HepG2 (cell line): ENCODE results near the gene SOWAHA. TPM values are rescaled to one million over a fixed set of nuclear protein-coding genes. Genes with fewer than 3 reads are reported as not detected.

Source experiments
- DR1 ChIP-seq: sonication (generic); formaldehyde crosslinking; IDR thresholded peaks from 2 replicates; pipeline ENCODE4 v1.8.0; 2021; ENCODE audit warnings: mild to moderate bottlenecking, missing genetic modification reagents, inconsistent platforms
- EEA1 ChIP-seq: sonication (generic); formaldehyde crosslinking; IDR thresholded peaks from 2 replicates; pipeline ENCODE4 v1.5.1; 2020; ENCODE audit warnings: mild to moderate bottlenecking, missing genetic modification reagents, borderline replicate concordance
- FOXA3 ChIP-seq: IDR thresholded peaks from 2 replicates; pipeline ENCODE4 v1.6.1; 2016; ENCODE audit warnings: missing genetic modification reagents, missing compliant biosample characterization
- GTF2F1 ChIP-seq: fragments of 150-350 bp; IDR thresholded peaks from 2 replicates; pipeline ENCODE4 v1.6.1; 2014; ENCODE audit warnings: low read length
- IKZF4 ChIP-seq: sonication (generic); formaldehyde crosslinking; IDR thresholded peaks from 2 replicates; pipeline ENCODE4 v1.5.1; 2020; ENCODE audit warnings: borderline replicate concordance, mild to moderate bottlenecking, low read depth, missing genetic modification reagents; ENCODE audit errors: not compliant biosample characterization
- KLF16 ChIP-seq, 2 experiments: sonication (generic) in 1 of 2; formaldehyde crosslinking in 1 of 2; IDR thresholded peaks; 2 replicates each; pipeline versions ENCODE4 v1.6.1 to v1.8.0; 2016 to 2023; ENCODE audit warnings: missing genetic modification reagents in 2 of 2, missing compliant biosample characterization in 1 of 2
- NFE2 ChIP-seq: sonication (generic); formaldehyde crosslinking; IDR thresholded peaks from 2 replicates; pipeline ENCODE4 v1.4.0; 2020; ENCODE audit warnings: missing genetic modification reagents
- PAF1 ChIP-seq: IDR thresholded peaks from 2 replicates; pipeline ENCODE4 v1.6.1; 2016; ENCODE audit warnings: missing genetic modification reagents, missing compliant biosample characterization
- PHF21A ChIP-seq: sonication (generic); formaldehyde crosslinking; IDR thresholded peaks from 2 replicates; pipeline ENCODE4 v1.5.0; 2020; ENCODE audit warnings: mild to moderate bottlenecking, missing genetic modification reagents
- SMAD3 ChIP-seq: sonication (generic); formaldehyde crosslinking; IDR thresholded peaks from 2 replicates; pipeline ENCODE4 v1.4.0; 2020; ENCODE audit warnings: missing genetic modification reagents
- SP2 ChIP-seq: sonication (generic); formaldehyde crosslinking; IDR thresholded peaks from 2 replicates; pipeline ENCODE4 v1.5.1; 2020; ENCODE audit warnings: mild to moderate bottlenecking, missing genetic modification reagents
- ZBTB7A ChIP-seq: sonication (generic); formaldehyde crosslinking; IDR thresholded peaks from 2 replicates; pipeline ENCODE4 v1.8.0; 2022; ENCODE audit warnings: mild to moderate bottlenecking, missing genetic modification reagents
- ZC3H13 ChIP-seq: sonication (generic); formaldehyde crosslinking; IDR thresholded peaks from 2 replicates; pipeline ENCODE4 v1.8.1; 2023; ENCODE audit warnings: mild to moderate bottlenecking, missing genetic modification reagents, moderate library complexity
- ZNF205 ChIP-seq: IDR thresholded peaks from 2 replicates; pipeline ENCODE4 v1.6.1; 2018; ENCODE audit warnings: missing biosample characterization, missing genetic modification reagents
- ZNF331 ChIP-seq: sonication (generic); formaldehyde crosslinking; IDR thresholded peaks from 2 replicates; pipeline ENCODE4 v1.4.0; 2020; ENCODE audit warnings: missing genetic modification reagents
- ZNF629 ChIP-seq: sonication (generic); formaldehyde crosslinking; conservative IDR thresholded peaks from 2 replicates; pipeline ENCODE4 v1.5.0; 2020; ENCODE audit warnings: missing genetic modification reagents
- ZNF644 ChIP-seq: IDR thresholded peaks from 2 replicates; pipeline ENCODE4 v1.6.1; 2016; ENCODE audit warnings: low read depth
- ZNF674 ChIP-seq: sonication (generic); formaldehyde crosslinking; IDR thresholded peaks from 2 replicates; pipeline ENCODE4 v1.5.0; 2020; ENCODE audit warnings: low read depth, mild to moderate bottlenecking, missing genetic modification reagents
- polyA plus RNA-seq, 8 experiments: library from polyadenylated mRNA; depleted of rRNA in 3 of 8; stranded (reverse) in 7 of 8; unstranded in 1 of 8; fragments of >200 nt; fragmentation: Illumina TruSeq in 4 of 8; extraction: Trizol in 4 of 8; gene quantifications; 2 replicates each; pipeline versions ENCODE4 v1.2.1 to v1.2.3, GENCODE V29; 2011 to 2016; ENCODE audit warnings: low read depth in 4 of 8, missing spikeins in 1 of 8, mixed read lengths in 1 of 8; ENCODE audit not compliant: insufficient read depth in 1 of 8
- total RNA-seq, 5 experiments: library from RNA; depleted of rRNA; stranded (reverse); fragments of >200 nt; fragmentation: Illumina TruSeq; extraction: Trizol; gene quantifications; 2 replicates each; pipeline ENCODE4 v1.2.3, GENCODE V29; 2016; ENCODE audit warnings: low read depth in 1 of 5
- TF ChIP-seq, protein P1 (sequence below): sonication (generic); formaldehyde crosslinking; IDR thresholded peaks from 2 replicates; pipeline ENCODE4 v1.8.1; 2022; ENCODE audit warnings: low read depth, mild to moderate bottlenecking, missing genetic modification reagents
- TF ChIP-seq, protein P2 (sequence below): IDR thresholded peaks from 2 replicates; pipeline ENCODE4 v1.6.1; 2016
- TF ChIP-seq, protein P3 (sequence below): sonication (generic); formaldehyde crosslinking; IDR thresholded peaks from 2 replicates; pipeline ENCODE4 v1.4.0; 2020; ENCODE audit warnings: mild to moderate bottlenecking, missing genetic modification reagents, borderline replicate concordance
- TF ChIP-seq, protein P4 (sequence below): sonication (generic); formaldehyde crosslinking; conservative IDR thresholded peaks from 2 replicates; pipeline ENCODE4 v1.8.0; 2022; ENCODE audit warnings: low read depth, missing genetic modification reagents

The SOWAHA gene
- total and polyA plus RNA-seq, 2 of the 13 experiments (the other 11 are each of a cell fraction or from before 2014, with no cell fraction given): 0.95 to 1.9 TPM

DNA sequence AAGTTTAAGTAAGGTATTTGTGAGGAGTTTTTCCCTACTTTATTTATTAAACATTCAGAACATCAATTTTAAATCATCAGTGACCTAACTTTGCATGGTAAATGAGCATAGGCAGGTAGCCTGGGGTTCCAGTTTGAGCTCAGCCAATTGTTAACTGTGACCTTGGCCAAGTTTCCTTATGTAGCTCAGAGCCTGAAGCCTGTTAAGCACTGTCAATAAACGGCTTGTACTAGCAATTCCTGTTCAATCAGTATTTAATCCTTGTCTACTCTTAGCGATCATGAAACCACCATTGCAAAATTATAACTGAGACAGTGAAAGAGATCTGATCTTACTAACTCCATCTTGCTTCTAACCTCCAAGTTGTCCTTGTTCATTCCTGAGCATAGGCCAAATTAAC is 4.7 kb upstream of the SOWAHA start (continued):
- TF ChIP-seq SP2: no peak
- TF ChIP-seq FOXA3 (CRISPR knock-in tag): peak; percentile 58
- TF ChIP-seq SMAD3 (CRISPR knock-in tag): no peak
- TF ChIP-seq ZC3H13 (CRISPR knock-in tag): no peak
- TF ChIP-seq ZNF674 (CRISPR knock-in tag): no peak
- TF ChIP-seq, protein P1, sequence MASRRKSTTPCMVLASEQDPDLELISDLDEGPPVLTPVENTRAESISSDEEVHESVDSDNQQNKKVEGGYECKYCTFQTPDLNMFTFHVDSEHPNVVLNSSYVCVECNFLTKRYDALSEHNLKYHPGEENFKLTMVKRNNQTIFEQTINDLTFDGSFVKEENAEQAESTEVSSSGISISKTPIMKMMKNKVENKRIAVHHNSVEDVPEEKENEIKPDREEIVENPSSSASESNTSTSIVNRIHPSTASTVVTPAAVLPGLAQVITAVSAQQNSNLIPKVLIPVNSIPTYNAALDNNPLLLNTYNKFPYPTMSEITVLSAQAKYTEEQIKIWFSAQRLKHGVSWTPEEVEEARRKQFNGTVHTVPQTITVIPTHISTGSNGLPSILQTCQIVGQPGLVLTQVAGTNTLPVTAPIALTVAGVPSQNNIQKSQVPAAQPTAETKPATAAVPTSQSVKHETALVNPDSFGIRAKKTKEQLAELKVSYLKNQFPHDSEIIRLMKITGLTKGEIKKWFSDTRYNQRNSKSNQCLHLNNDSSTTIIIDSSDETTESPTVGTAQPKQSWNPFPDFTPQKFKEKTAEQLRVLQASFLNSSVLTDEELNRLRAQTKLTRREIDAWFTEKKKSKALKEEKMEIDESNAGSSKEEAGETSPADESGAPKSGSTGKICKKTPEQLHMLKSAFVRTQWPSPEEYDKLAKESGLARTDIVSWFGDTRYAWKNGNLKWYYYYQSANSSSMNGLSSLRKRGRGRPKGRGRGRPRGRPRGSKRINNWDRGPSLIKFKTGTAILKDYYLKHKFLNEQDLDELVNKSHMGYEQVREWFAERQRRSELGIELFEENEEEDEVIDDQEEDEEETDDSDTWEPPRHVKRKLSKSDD: no peak
- TF ChIP-seq ZNF205 (CRISPR knock-in tag): no peak
- TF ChIP-seq ZNF644: 0 out of 2 replicates have a peak, but pooled peaks have one; percentile 13
- TF ChIP-seq PAF1 (CRISPR knock-in tag): no peak
- no peak for TF ChIP-seq ZNF629
- no peak for TF ChIP-seq IKZF4 (CRISPR knock-in tag)
- no peak for TF ChIP-seq DR1
- no peak for TF ChIP-seq NFE2 (CRISPR knock-in tag)
- TF ChIP-seq, protein P2, sequence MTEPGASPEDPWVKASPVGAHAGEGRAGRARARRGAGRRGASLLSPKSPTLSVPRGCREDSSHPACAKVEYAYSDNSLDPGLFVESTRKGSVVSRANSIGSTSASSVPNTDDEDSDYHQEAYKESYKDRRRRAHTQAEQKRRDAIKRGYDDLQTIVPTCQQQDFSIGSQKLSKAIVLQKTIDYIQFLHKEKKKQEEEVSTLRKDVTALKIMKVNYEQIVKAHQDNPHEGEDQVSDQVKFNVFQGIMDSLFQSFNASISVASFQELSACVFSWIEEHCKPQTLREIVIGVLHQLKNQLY: no peak
- TF ChIP-seq, protein P3, sequence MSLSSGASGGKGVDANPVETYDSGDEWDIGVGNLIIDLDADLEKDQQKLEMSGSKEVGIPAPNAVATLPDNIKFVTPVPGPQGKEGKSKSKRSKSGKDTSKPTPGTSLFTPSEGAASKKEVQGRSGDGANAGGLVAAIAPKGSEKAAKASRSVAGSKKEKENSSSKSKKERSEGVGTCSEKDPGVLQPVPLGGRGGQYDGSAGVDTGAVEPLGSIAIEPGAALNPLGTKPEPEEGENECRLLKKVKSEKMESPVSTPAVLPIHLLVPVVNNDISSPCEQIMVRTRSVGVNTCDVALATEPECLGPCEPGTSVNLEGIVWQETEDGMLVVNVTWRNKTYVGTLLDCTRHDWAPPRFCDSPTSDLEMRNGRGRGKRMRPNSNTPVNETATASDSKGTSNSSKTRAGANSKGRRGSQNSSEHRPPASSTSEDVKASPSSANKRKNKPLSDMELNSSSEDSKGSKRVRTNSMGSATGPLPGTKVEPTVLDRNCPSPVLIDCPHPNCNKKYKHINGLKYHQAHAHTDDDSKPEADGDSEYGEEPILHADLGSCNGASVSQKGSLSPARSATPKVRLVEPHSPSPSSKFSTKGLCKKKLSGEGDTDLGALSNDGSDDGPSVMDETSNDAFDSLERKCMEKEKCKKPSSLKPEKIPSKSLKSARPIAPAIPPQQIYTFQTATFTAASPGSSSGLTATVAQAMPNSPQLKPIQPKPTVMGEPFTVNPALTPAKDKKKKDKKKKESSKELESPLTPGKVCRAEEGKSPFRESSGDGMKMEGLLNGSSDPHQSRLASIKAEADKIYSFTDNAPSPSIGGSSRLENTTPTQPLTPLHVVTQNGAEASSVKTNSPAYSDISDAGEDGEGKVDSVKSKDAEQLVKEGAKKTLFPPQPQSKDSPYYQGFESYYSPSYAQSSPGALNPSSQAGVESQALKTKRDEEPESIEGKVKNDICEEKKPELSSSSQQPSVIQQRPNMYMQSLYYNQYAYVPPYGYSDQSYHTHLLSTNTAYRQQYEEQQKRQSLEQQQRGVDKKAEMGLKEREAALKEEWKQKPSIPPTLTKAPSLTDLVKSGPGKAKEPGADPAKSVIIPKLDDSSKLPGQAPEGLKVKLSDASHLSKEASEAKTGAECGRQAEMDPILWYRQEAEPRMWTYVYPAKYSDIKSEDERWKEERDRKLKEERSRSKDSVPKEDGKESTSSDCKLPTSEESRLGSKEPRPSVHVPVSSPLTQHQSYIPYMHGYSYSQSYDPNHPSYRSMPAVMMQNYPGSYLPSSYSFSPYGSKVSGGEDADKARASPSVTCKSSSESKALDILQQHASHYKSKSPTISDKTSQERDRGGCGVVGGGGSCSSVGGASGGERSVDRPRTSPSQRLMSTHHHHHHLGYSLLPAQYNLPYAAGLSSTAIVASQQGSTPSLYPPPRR (CRISPR knock-in tag): no peak
- TF ChIP-seq EEA1 (CRISPR knock-in tag): no peak
- TF ChIP-seq, protein P4, sequence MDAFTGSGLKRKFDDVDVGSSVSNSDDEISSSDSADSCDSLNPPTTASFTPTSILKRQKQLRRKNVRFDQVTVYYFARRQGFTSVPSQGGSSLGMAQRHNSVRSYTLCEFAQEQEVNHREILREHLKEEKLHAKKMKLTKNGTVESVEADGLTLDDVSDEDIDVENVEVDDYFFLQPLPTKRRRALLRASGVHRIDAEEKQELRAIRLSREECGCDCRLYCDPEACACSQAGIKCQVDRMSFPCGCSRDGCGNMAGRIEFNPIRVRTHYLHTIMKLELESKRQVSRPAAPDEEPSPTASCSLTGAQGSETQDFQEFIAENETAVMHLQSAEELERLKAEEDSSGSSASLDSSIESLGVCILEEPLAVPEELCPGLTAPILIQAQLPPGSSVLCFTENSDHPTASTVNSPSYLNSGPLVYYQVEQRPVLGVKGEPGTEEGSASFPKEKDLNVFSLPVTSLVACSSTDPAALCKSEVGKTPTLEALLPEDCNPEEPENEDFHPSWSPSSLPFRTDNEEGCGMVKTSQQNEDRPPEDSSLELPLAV (CRISPR knock-in tag): no peak
- TF ChIP-seq GTF2F1: no peak
- TF ChIP-seq PHF21A (CRISPR knock-in tag): no peak
- 0 out of 4 replicates have a peak, but pooled peaks of 1 of the 2 experiments have one; percentile 21 for TF ChIP-seq KLF16 (CRISPR knock-in tag; IDR thresholded peaks at IDR 0.05)
- TF ChIP-seq ZBTB7A: no peak
- peak; percentile 26; the same call in 1 of the 2 replicates for TF ChIP-seq ZNF331 (CRISPR knock-in tag)
